Left ventricle myocardium superior (tissue), 1 donor: ENCODE results near the gene EFNA5. TPM values are rescaled to one million over a fixed set of nuclear protein-coding genes. Genes with fewer than 3 reads are reported as not detected.

Experiments
- ATAC-seq: fragments of 200-7000 bp; cut with Tn5 transposase; one replicate; pipeline ENCODE4 v1.9.1; 2020; ENCODE audit warnings: mild to moderate bottlenecking, moderate library complexity
- DNase-seq: peaks from one replicate; pipeline ENCODE4 v3.0.0-alpha.2; 2020
- intact Hi-C: fragments of 100-400 bp; cut with micrococcal nuclease; formaldehyde crosslinking; loops from one replicate; pipeline ENCODE4 v1.11.0; 2022
- total RNA-seq: library from RNA; stranded (reverse); fragmentation: NEBNext Ultra II Directional; extraction: Animal tissue kit (Norgen Biotek cat#: 25700); gene quantifications from one replicate; pipeline ENCODE4 v1.2.1, GENCODE V29; 2021
- donor health status: DM: no; HTN: yes; CAD: no; lungs with severe emphysema.

The EFNA5 gene
- total RNA-seq, 1 donor from 2014 or later: 36.4 TPM

GRCh38 chr5:107560377-107560776 is 110.4 kb downstream of the EFNA5 start:
- DNase-seq: no peak
- ATAC-seq: no peak
- intact Hi-C loops: no loop called here

- intact Hi-C loops: no loop called here
- ATAC-seq (no peak), DNase-seq (no peak)
Measured at GRCh38 chr5:107558823-107559375, 111.8 kb downstream of the EFNA5 start.

- ATAC-seq (peak; percentile 90), DNase-seq (peak; percentile 73)
- intact Hi-C loops: no loop called here
Measured at GRCh38 chr5:107557051-107557658, 113.6 kb downstream of the EFNA5 start.

- intact Hi-C loops: no loop called here
- DNase-seq: no peak
- no peak for ATAC-seq
Measured at GRCh38 chr5:107556575-107556974, 114.2 kb downstream of the EFNA5 start.

GRCh38 chr5:107555425-107556090 is 115.2 kb downstream of the EFNA5 start:
- DNase-seq (no peak), ATAC-seq (no peak)
- intact Hi-C loops: no loop called here

GRCh38 chr5:107554776-107555424 is 115.8 kb downstream of the EFNA5 start:
- DNase-seq (peak; percentile 36), ATAC-seq (peak; percentile 69)
- intact Hi-C loops: no loop called here

GRCh38 chr5:107553117-107553555 is 117.6 kb downstream of the EFNA5 start:
- intact Hi-C loops: no loop called here
- ATAC-seq (no peak), DNase-seq (no peak)

- DNase-seq: no peak
- no peak for ATAC-seq
- intact Hi-C loops: no loop called here
Measured at GRCh38 chr5:107551088-107551487, 119.6 kb downstream of the EFNA5 start.

- intact Hi-C loops: no loop called here
- ATAC-seq (peak; percentile 31), DNase-seq (no peak)
Measured at GRCh38 chr5:107549567-107549966, 121.2 kb downstream of the EFNA5 start.

GRCh38 chr5:107548477-107548876 is 122.3 kb downstream of the EFNA5 start:
- ATAC-seq (no peak), DNase-seq (no peak)
- intact Hi-C loops: no loop called here

- intact Hi-C loops: no loop called here
- no peak for ATAC-seq
- no peak for DNase-seq
Measured at GRCh38 chr5:107546719-107547118, 124.0 kb downstream of the EFNA5 start.

GRCh38 chr5:107545486-107545885 is 125.3 kb downstream of the EFNA5 start:
- ATAC-seq (no peak), DNase-seq (no peak)
- intact Hi-C loops: no loop called here

- DNase-seq: no peak
- no peak for ATAC-seq
- intact Hi-C loops: no loop called here
Measured at GRCh38 chr5:107544967-107545366, 125.8 kb downstream of the EFNA5 start.

GRCh38 chr5:107544476-107544875 is 126.3 kb downstream of the EFNA5 start:
- DNase-seq: no peak
- intact Hi-C loops: no loop called here
- ATAC-seq: no peak

GRCh38 chr5:107543868-107544267 is 126.9 kb downstream of the EFNA5 start:
- ATAC-seq (no peak), DNase-seq (no peak)
- intact Hi-C loops: no loop called here

- peak; percentile 83 for DNase-seq
- intact Hi-C loops: no loop called here
- ATAC-seq: peak; percentile 95
Measured at GRCh38 chr5:107542831-107543231, 127.9 kb downstream of the EFNA5 start.

GRCh38 chr5:107542428-107542827 is 128.3 kb downstream of the EFNA5 start:
- ATAC-seq: peak; percentile 69
- peak; percentile 66 for DNase-seq
- intact Hi-C loops: no loop called here

- DNase-seq (no peak), ATAC-seq (no peak)
- intact Hi-C loops: no loop called here
Measured at GRCh38 chr5:107541400-107541799, 129.3 kb downstream of the EFNA5 start.

GRCh38 chr5:107539726-107540330 is 130.9 kb downstream of the EFNA5 start:
- intact Hi-C loops: no loop called here
- DNase-seq: no peak
- ATAC-seq: no peak
